Measurements from ENCODE around the gene RPL28.

RPL28 gene

GRCh38 chr19:55365964-55366363, 19.8 kb upstream of the RPL28 start:
- no peak for DNase-seq (ENCODE audit: extremely low spot score)
- ChIA-PET POLR2A (interaction anchor here (0.9 kb wide), 1 partner anchor 26 kb away, joined by 3 read pairs; the partner anchor contains the start of gene KMT5C), CTCF (no interaction called here)
- TF ChIP-seq NFRKB (IDR thresholded peaks at IDR 0.05), result no peak
- TF ChIP-seq HDGF (IDR thresholded peaks at IDR 0.05; ENCODE audit: borderline replicate concordance), result no peak
- no peak for TF ChIP-seq TARDBP (IDR thresholded peaks at IDR 0.05)
- TF ChIP-seq, protein P1, sequence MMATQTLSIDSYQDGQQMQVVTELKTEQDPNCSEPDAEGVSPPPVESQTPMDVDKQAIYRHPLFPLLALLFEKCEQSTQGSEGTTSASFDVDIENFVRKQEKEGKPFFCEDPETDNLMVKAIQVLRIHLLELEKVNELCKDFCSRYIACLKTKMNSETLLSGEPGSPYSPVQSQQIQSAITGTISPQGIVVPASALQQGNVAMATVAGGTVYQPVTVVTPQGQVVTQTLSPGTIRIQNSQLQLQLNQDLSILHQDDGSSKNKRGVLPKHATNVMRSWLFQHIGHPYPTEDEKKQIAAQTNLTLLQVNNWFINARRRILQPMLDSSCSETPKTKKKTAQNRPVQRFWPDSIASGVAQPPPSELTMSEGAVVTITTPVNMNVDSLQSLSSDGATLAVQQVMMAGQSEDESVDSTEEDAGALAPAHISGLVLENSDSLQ (IDR thresholded peaks at IDR 0.05), result no peak

DNA sequence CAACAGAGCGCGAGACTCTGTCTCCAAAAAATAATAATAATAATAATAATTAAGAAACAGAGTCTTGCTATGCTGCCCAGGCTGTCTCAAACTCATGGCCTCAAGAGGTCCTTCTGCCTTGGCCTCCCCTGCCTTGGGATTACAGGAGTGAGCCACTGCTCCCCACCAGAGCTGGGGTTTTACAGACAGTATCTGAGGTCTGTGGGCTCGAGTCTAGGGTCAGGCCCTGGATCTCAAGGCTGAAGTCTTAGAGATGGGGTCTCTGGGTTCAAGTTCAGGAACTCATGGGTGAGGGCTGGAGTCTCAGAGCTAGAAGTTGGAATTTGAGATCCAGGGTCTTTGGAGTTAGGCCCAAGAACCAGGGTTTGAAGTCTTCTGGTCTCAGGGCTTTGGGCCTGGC, 18.9 kb upstream of the RPL28 start:
- POLR2A ChIA-PET, result interaction anchor here (0.9 kb wide), 1 partner anchor 27 kb away, joined by 3 read pairs; the partner anchor contains the start of gene KMT5C
- DNase-seq (ENCODE audit: extremely low spot score), result no peak
- TF ChIP-seq LEF1 (IDR thresholded peaks at IDR 0.05; ENCODE audit: borderline replicate concordance), result no peak
- TF ChIP-seq NFRKB (IDR thresholded peaks at IDR 0.05), result no peak
- no peak for TF ChIP-seq BHLHE40 (IDR thresholded peaks at IDR 0.05; ENCODE audit: borderline replicate concordance)
- TF ChIP-seq FOXK2 (IDR thresholded peaks at IDR 0.05), result no peak
- TF ChIP-seq HDGF (IDR thresholded peaks at IDR 0.05; ENCODE audit: borderline replicate concordance), result no peak
- no peak for TF ChIP-seq L3MBTL2 (conservative IDR thresholded peaks at IDR 0.05)
- TF ChIP-seq FOXA1 (IDR thresholded peaks at IDR 0.05), result no peak
- TF ChIP-seq, protein P1 (IDR thresholded peaks at IDR 0.05), result no peak
- TF ChIP-seq FOXM1 (IDR thresholded peaks at IDR 0.05; ENCODE audit: borderline replicate concordance), result no peak
- no peak for TF ChIP-seq ZNF384 (IDR thresholded peaks at IDR 0.05)
- TF ChIP-seq SUZ12 (IDR thresholded peaks at IDR 0.05), result no peak
- no peak for TF ChIP-seq SP1 (IDR thresholded peaks at IDR 0.05)
- TF ChIP-seq TARDBP (IDR thresholded peaks at IDR 0.05), result no peak
- no peak for TF ChIP-seq CTBP1 (IDR thresholded peaks at IDR 0.05; ENCODE audit: borderline replicate concordance)
- TF ChIP-seq ELF4 (IDR thresholded peaks at IDR 0.05), result no peak
- TF ChIP-seq ARNT (IDR thresholded peaks at IDR 0.05), result no peak
- CTCF ChIA-PET, result no interaction called here

DNA sequence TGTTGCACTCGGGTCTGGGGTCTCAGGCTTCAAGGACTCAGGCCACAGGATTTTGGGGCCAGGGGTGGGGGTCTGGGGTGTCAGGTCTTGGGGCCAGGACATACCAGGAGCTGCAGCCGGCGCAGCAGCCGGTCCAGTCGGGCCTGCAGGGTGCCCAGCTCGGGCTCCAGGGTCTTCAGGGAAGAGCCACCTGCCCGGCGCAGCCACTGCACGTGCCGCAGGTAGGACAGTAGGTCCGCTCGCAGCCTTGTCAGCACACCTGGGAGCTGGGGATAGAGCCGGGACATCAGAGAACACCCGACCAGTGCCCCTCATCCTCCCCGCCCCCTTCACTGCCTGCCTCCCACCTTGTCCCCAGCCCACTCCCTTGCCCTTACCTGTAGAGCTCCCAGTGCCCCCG, 17.6 kb upstream of the RPL28 start:
- POLR2A ChIA-PET, result interaction anchor here (1.5 to 2.0 kb wide), 3 partner anchors 29 to 39 kb away, joined by 3 to 8 read pairs (median 7); partner anchors contain the start of gene UBE2S
- TF ChIP-seq CTBP1 (IDR thresholded peaks at IDR 0.05; ENCODE audit: borderline replicate concordance) (no peak), NFRKB (IDR thresholded peaks at IDR 0.05) (no peak), HDGF (IDR thresholded peaks at IDR 0.05; ENCODE audit: borderline replicate concordance) (no peak), FOXK2 (IDR thresholded peaks at IDR 0.05) (no peak), L3MBTL2 (conservative IDR thresholded peaks at IDR 0.05) (no peak), TARDBP (IDR thresholded peaks at IDR 0.05) (no peak), FOXA1 (IDR thresholded peaks at IDR 0.05) (no peak), FOXM1 (IDR thresholded peaks at IDR 0.05; ENCODE audit: borderline replicate concordance) (no peak), SP1 (IDR thresholded peaks at IDR 0.05) (no peak)
- CTCF ChIA-PET, result no interaction called here
- DNase-seq (ENCODE audit: extremely low spot score), result no peak

- ChIA-PET POLR2A (interaction anchor here (0.9 to 2.0 kb wide), 4 partner anchors 25 to 38 kb away, joined by 3 to 8 read pairs (median 6); partner anchors contain the start of gene UBE2S), CTCF (no interaction called here)
- no peak for TF ChIP-seq FOXA1 (IDR thresholded peaks at IDR 0.05)
- no peak for TF ChIP-seq FOXM1 (IDR thresholded peaks at IDR 0.05; ENCODE audit: borderline replicate concordance)
- TF ChIP-seq, protein P1 (IDR thresholded peaks at IDR 0.05), result no peak
- TF ChIP-seq ELF4 (IDR thresholded peaks at IDR 0.05), result no peak
- TF ChIP-seq L3MBTL2 (conservative IDR thresholded peaks at IDR 0.05), result no peak
- no peak for TF ChIP-seq CTBP1 (IDR thresholded peaks at IDR 0.05; ENCODE audit: borderline replicate concordance)
- no peak for TF ChIP-seq ARNT (IDR thresholded peaks at IDR 0.05)
- TF ChIP-seq SUZ12 (IDR thresholded peaks at IDR 0.05), result no peak
- no peak for TF ChIP-seq LEF1 (IDR thresholded peaks at IDR 0.05; ENCODE audit: borderline replicate concordance)
- TF ChIP-seq SP1 (IDR thresholded peaks at IDR 0.05), result no peak
- no peak for DNase-seq (ENCODE audit: extremely low spot score)
Measured at GRCh38 chr19:55368701-55369563, 16.8 kb upstream of the RPL28 start.

DNA sequence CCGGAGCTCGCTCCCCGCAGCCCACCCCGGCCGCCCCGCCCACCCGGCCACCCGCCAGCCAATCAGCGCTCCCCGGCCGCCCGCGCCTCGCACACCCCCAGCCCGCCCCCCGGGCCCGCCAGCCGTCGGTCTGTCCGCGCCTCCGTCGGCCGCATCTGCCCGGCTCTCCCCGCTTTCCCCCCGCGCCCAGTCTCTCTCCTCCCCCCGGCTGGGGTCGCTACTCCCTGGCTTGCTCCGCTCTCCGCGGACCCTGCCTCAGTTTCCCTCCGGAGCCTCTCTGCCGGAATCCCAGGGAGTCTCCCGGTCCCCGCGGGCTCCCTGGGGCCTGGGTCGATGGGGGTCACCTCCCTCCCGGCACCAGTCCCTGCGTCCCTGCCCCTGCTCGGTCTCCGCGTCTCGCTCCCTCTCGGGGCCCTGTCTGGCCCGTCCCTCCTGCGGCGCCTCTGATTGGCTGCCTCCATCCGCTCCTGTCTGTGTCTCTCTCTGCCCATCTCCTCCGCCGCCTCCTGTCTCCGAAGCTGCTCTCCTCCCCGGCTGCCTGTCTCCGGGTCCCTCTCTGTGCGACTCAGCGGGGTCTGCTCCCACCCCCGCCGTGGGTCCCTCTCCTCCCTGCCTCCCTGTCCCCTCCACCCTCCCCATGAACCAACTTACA, 16.0 kb upstream of the RPL28 start:
- TF ChIP-seq, protein P1 (IDR thresholded peaks at IDR 0.05), result no peak
- TF ChIP-seq LEF1 (IDR thresholded peaks at IDR 0.05; ENCODE audit: borderline replicate concordance), result no peak
- TF ChIP-seq SP1 (IDR thresholded peaks at IDR 0.05), result no peak
- no peak for TF ChIP-seq ELF4 (IDR thresholded peaks at IDR 0.05)
- TF ChIP-seq FOXA1 (IDR thresholded peaks at IDR 0.05), result no peak
- TF ChIP-seq FOXK2 (IDR thresholded peaks at IDR 0.05), result no peak
- no peak for TF ChIP-seq ZNF384 (IDR thresholded peaks at IDR 0.05)
- TF ChIP-seq SUZ12 (IDR thresholded peaks at IDR 0.05), result no peak
- TF ChIP-seq CTBP1 (IDR thresholded peaks at IDR 0.05; ENCODE audit: borderline replicate concordance), result no peak
- no peak for TF ChIP-seq HDGF (IDR thresholded peaks at IDR 0.05; ENCODE audit: borderline replicate concordance)
- TF ChIP-seq BHLHE40 (IDR thresholded peaks at IDR 0.05; ENCODE audit: borderline replicate concordance), result no peak
- TF ChIP-seq L3MBTL2 (conservative IDR thresholded peaks at IDR 0.05), result no peak
- no peak for TF ChIP-seq TARDBP (IDR thresholded peaks at IDR 0.05)
- no peak for TF ChIP-seq FOXM1 (IDR thresholded peaks at IDR 0.05; ENCODE audit: borderline replicate concordance)
- no peak for TF ChIP-seq ARNT (IDR thresholded peaks at IDR 0.05)
- ChIA-PET POLR2A (interaction anchor here (0.9 to 1.8 kb wide), 3 partner anchors 26 to 37 kb away, joined by 3 to 7 read pairs (median 5); partner anchors contain the start of gene UBE2S), CTCF (no interaction called here)
- peak; percentile 46 for DNase-seq (ENCODE audit: extremely low spot score)

Measured in HEK293T (cell line).